ENCODE results near the gene ENTPD7. TPM values are rescaled to one million over a fixed set of nuclear protein-coding genes. Genes with fewer than 3 reads are reported as not detected.

The ENTPD7 gene, protein sequence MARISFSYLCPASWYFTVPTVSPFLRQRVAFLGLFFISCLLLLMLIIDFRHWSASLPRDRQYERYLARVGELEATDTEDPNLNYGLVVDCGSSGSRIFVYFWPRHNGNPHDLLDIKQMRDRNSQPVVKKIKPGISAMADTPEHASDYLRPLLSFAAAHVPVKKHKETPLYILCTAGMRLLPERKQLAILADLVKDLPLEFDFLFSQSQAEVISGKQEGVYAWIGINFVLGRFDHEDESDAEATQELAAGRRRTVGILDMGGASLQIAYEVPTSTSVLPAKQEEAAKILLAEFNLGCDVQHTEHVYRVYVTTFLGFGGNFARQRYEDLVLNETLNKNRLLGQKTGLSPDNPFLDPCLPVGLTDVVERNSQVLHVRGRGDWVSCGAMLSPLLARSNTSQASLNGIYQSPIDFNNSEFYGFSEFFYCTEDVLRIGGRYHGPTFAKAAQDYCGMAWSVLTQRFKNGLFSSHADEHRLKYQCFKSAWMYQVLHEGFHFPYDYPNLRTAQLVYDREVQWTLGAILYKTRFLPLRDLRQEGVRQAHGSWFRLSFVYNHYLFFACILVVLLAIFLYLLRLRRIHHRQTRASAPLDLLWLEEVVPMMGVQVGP
- 14.4 and 14.5 TPM in 2 replicates for total RNA-seq (2021)
- long read RNA-seq, transcript ENTPD7-201 (13 exons, 3,550 nt), result major isoform, 46 of 59 reads
- long read RNA-seq, partial matches to known transcripts, result 4 of 59 reads
- long read RNA-seq, other reads (novel, unspliced or antisense), result 9 of 59 reads

DNA sequence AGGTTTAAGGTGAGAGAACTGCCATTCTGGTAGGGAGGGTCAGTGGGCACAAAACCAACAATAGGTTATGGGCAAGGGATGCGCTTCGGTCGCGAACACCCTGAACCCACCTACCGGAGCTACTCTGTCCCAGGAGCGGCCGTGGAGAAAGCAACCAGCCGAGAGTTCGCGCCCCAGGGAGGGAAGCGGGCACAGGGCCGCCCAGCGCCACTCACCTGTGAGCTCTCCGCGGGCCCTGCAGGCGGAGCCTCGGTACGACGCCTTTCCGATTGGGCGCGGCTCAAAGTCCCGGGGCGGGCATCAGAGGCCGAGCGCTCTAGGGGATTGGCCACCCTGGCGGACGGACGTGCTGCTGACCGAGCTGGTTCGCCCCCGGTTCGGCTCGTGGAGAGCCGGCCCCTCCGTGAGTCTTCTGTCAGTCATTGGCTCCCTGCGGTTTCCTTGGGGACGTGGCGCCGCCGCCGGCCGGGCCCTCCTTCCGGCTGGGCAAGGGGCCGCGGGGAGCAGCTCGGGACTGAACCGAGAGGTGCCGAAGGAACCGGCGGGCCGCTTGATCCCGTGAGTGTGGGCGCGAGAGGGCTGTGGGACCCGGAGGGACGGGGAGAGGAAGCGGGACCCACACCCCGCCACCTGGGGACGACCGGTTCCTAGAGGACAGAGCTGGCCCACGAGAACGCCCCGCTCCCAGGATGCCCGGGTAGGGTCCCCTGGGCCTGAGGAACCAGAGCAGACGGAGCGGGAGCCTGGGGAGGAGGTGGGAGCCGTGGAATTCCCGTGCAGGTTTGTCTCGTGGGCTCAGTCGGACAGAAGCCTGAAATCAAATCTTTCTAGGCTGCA lies at the start of gene ENTPD7:
TSS of gene ENTPD7 (plus strand) at position 479 of the 837 bp plus-strand sequence. CDS start 448 bp downstream, outside the sequence.
- H3K4me2 ChIP-seq (ENCODE audit: insufficient read depth, insufficient read length, low read length), result peak within 1 kb of the TSS; percentile 56
- TF ChIP-seq, protein P1, sequence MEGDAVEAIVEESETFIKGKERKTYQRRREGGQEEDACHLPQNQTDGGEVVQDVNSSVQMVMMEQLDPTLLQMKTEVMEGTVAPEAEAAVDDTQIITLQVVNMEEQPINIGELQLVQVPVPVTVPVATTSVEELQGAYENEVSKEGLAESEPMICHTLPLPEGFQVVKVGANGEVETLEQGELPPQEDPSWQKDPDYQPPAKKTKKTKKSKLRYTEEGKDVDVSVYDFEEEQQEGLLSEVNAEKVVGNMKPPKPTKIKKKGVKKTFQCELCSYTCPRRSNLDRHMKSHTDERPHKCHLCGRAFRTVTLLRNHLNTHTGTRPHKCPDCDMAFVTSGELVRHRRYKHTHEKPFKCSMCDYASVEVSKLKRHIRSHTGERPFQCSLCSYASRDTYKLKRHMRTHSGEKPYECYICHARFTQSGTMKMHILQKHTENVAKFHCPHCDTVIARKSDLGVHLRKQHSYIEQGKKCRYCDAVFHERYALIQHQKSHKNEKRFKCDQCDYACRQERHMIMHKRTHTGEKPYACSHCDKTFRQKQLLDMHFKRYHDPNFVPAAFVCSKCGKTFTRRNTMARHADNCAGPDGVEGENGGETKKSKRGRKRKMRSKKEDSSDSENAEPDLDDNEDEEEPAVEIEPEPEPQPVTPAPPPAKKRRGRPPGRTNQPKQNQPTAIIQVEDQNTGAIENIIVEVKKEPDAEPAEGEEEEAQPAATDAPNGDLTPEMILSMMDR (conservative IDR thresholded peaks at IDR 0.05), result peak; percentile 34; the same call in 2 of the 3 replicates
- peaks cover 14 to 16% of the 10 kb centered on the region in 2 experiments for H3K4me1 Mint-ChIP-seq
- H4K91ac ChIP-seq (ENCODE audit: insufficient read length, low read depth, low read length), result no peak within 1 kb of the TSS
- peak within 1 kb of the TSS; percentile 89 to 91 for H3K4me3 Mint-ChIP-seq
- peak within 1 kb of the TSS; percentile 5 to 84 (median 69); a peak in 3 of 7 replicates for H3K27ac Mint-ChIP-seq
- H3K9me3 Mint-ChIP-seq, result no peaks in the 10 kb centered on the region; a peak in 2 of 5 replicates
- no peak within 1 kb of the TSS for H2AFZ ChIP-seq (ENCODE audit: low read length)
- H2BK120ac ChIP-seq (ENCODE audit: low read depth, low read length, poor library complexity, severe bottlenecking), result no peak within 1 kb of the TSS
- H2BK20ac ChIP-seq (ENCODE audit: low read depth, low read length, poor library complexity, severe bottlenecking), result no peak within 1 kb of the TSS
- peak within 1 kb of the TSS; percentile 64; the same call in 1 of the 2 replicates for H3K14ac ChIP-seq (ENCODE audit: insufficient read depth, low read length)
- WGBS (ENCODE audit: extremely low coverage, insufficient read length, low lambda C conversion rate), result no CpG with 5 or more reads among the region's 71 CpGs
- peaks cover 12% of the 10 kb centered on the region for H3K23me2 ChIP-seq (ENCODE audit: insufficient read length, low read depth, low read length, poor library complexity, severe bottlenecking)
- no peak within 1 kb of the TSS for H3K56ac ChIP-seq (ENCODE audit: insufficient read length, low read depth, low read length)
- no peaks in the 10 kb centered on the region for H3K9me3 ChIP-seq (ENCODE audit: control insufficient read depth, low read depth, low read length)
- no peak within 1 kb of the TSS for H2AK5ac ChIP-seq (ENCODE audit: insufficient read length, low read length)
- no peaks in the 10 kb centered on the region for H4K20me1 ChIP-seq (ENCODE audit: control insufficient read depth, insufficient read depth, insufficient read length)
- no peak within 1 kb of the TSS for H3K27ac ChIP-seq (ENCODE audit: insufficient read length, low read depth, low read length)
- no peak within 1 kb of the TSS for H4K5ac ChIP-seq (ENCODE audit: insufficient read length, low read depth, low read length)
- no peaks in the 10 kb centered on the region for H3K79me1 ChIP-seq (ENCODE audit: insufficient read depth, low read depth, low read length, poor library complexity, severe bottlenecking)
- no peak within 1 kb of the TSS for H2BK5ac ChIP-seq (ENCODE audit: insufficient read length, low read length)
- no peak within 1 kb of the TSS for H3K18ac ChIP-seq (ENCODE audit: insufficient read length, low read depth, low read length)
- H3K79me2 ChIP-seq (ENCODE audit: insufficient read depth, low read length), result no peaks in the 10 kb centered on the region
- no peak within 1 kb of the TSS for H3K23ac ChIP-seq (ENCODE audit: insufficient read length, low read depth, low read length)
- no peaks in the 10 kb centered on the region; the same call in 1 of the 2 replicates for H3K27me3 ChIP-seq (ENCODE audit: insufficient read depth, low read length)
- H3K4ac ChIP-seq (ENCODE audit: low read depth, low read length), result no peak within 1 kb of the TSS
- H2BK15ac ChIP-seq (ENCODE audit: low read depth, low read length), result no peak within 1 kb of the TSS
- H3K36me3 Mint-ChIP-seq (ENCODE audit: insufficient read depth in 1 of 3, low read depth in 3 of 3), result peaks cover 0 to 12% (median 0%) of the 10 kb centered on the region in 3 experiments; a peak in 4 of 7 replicates
- H3K9ac ChIP-seq (ENCODE audit: extremely low read depth, insufficient read length, low read length), result peak within 1 kb of the TSS; percentile 71
- no peaks in the 10 kb centered on the region for H3K4me1 ChIP-seq (ENCODE audit: insufficient read depth, low read length)
- no peak within 1 kb of the TSS for H3T11ph ChIP-seq (ENCODE audit: low read length)
- H4K8ac ChIP-seq (replicated peaks; ENCODE audit: insufficient read length, low read depth, low read length), result no peak within 1 kb of the TSS
- peaks cover 27% of the 10 kb centered on the region for H3K27me3 Mint-ChIP-seq (ENCODE audit: low read depth)
- DNase-seq, result peak; percentile 98
- H2BK12ac ChIP-seq (ENCODE audit: insufficient read length, low read depth, low read length), result no peak within 1 kb of the TSS
